Thyroid gland (tissue), 4 donors: Measurements from ENCODE around the gene FBRS.

Experiments used
- POLR2A ChIP-seq, 2 donors: fragments of 450-650 bp; IDR thresholded peaks; one replicate each; pipeline ENCODE4 v1.6.1; 2017; ENCODE audit warnings: antibody characterized with exemption in 2 of 2, mild to moderate bottlenecking in 2 of 2, moderate library complexity in 1 of 2
- TF ChIP-seq, protein P1 (sequence below), 6 experiments: fragments of 200-600 bp in 3 of 6; fragments of 450-650 bp in 3 of 6; sonication (generic) in 3 of 6; IDR thresholded peaks; one replicate each; pipeline ENCODE4 v1.5.1; 2016 to 2019; ENCODE audit warnings: antibody characterized with exemption in 6 of 6, mild to moderate bottlenecking in 2 of 6, inconsistent platforms in 1 of 6, moderate library complexity in 1 of 6

DNA sequence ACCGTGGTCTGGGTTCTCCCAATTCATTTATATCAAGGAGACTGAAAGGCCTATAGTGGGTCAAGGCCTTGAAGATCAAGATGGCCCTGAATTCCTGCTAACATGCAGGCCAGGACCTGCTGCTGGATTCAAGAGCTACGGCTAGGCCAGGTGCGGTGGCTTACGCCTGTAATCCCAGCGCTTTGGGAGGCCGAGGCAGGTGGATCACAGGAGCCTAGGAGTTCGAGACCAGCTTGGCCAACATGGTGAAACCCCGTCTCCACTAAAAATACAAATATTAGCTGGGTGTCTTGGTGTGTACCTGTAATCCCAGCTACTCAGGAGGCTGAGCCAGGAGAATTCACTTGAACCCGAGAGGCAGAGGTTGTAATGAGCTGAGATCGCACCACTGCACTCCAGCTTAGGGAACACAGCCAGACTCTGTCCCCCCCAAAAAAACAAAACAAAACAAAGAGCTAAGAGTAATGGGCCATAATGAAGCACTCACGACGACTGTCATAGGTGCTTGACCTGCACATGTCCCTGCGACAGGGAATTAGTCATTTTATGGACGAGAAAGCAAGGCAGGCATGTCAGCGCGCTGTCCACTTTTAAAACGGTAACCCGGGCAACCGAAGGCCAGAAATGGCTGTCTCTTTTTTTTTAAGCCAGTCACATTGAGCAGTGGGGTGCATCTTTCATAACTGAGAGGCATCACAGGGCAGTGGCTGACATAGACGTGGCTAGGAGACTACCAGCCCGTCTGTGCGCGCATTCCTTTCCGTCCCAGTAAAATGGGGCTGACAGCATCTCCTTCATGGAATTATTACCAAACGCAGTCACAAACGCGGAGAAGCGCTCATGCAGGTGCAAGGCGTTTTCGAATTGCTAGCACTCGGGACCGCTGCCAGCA is 1.0 kb upstream of the FBRS start:
- peak in 1 of 2 donors; percentile 20 for TF ChIP-seq POLR2A (IDR thresholded peaks at IDR 0.05)
- TF ChIP-seq, protein P1, sequence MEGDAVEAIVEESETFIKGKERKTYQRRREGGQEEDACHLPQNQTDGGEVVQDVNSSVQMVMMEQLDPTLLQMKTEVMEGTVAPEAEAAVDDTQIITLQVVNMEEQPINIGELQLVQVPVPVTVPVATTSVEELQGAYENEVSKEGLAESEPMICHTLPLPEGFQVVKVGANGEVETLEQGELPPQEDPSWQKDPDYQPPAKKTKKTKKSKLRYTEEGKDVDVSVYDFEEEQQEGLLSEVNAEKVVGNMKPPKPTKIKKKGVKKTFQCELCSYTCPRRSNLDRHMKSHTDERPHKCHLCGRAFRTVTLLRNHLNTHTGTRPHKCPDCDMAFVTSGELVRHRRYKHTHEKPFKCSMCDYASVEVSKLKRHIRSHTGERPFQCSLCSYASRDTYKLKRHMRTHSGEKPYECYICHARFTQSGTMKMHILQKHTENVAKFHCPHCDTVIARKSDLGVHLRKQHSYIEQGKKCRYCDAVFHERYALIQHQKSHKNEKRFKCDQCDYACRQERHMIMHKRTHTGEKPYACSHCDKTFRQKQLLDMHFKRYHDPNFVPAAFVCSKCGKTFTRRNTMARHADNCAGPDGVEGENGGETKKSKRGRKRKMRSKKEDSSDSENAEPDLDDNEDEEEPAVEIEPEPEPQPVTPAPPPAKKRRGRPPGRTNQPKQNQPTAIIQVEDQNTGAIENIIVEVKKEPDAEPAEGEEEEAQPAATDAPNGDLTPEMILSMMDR (IDR thresholded peaks at IDR 0.05), result no peak
